Measurements from ENCODE around the gene KIT.

Gene KIT

DNA sequence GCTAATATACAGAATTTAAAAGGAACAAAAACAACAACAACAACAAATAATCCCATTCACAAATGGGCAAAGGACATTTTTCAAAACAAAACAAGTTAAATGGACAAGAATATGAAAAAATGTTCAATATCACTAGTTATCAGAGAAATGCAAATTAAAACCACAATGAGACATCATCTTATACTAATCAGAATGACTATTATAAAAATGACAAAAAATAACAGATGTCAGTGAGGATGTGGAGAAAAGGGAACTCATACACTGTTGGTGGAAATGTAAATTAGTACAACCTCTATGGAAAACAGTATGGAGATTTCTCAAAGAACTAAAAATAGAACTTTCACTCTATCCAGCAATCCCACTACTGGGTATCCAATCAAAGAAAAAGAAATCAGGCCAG lies 92.6 kb downstream of the KIT start:
- no peak for DNase-seq

GRCh38 chr4:54754394-54754793 lies 96.6 kb downstream of the KIT start:
- no peak for DNase-seq

DNA sequence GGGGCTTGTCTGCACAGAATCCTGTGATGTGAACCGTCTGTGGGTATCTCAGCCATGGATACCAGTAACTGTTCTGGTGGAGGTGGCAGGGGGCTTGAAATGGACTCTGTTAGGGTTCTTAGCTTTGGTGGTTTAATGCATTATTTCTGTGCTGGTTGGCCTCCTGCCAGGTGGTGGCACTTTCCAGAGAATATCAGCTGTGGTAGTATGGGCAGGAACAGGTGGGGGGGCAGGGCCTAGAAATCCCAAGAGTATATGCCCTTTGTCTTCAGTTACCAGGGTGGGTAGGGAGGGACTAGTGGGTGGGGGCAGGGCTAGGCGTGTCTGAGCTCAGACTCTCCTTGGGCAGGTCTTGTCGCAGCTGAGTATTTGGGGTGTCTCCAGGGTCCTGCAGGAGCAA lies 106.7 kb downstream of the KIT start:
- no peak for DNase-seq

- no peak for DNase-seq
Observed at GRCh38 chr4:54767376-54767775, 109.6 kb downstream of the KIT start.

- no peak for DNase-seq
Observed at GRCh38 chr4:54773022-54773421, 115.3 kb downstream of the KIT start.

DNA sequence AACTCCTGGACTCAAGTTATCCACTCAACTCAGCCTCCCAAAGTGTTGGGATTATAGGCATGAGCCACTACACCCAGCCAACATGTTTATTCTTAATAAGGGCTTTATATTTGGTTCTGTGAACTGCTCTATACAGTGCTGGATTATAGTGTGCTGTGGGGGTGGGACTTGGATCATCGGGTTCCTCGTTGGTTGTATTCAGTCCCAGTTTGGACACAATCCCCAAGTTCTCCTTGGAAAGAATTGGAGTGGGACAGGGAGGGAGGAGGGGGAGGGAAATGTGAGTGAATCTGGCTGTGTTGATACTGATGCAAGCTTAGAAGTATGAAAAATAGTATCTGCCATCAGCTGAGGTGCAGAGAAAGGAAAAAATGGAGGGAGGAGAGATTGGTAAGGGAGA lies 121.3 kb downstream of the KIT start:
- DNase-seq, result no peak

GRCh38 chr4:54779476-54780148 lies 121.9 kb downstream of the KIT start:
- DNase-seq, result no peak

- DNase-seq, result no peak
Observed at GRCh38 chr4:54780149-54780495, 122.4 kb downstream of the KIT start.

GRCh38 chr4:54781756-54782155 lies 124.0 kb downstream of the KIT start:
- no peak for DNase-seq

- DNase-seq, result no peak
Observed at GRCh38 chr4:54783402-54784110, 125.8 kb downstream of the KIT start.

DNA sequence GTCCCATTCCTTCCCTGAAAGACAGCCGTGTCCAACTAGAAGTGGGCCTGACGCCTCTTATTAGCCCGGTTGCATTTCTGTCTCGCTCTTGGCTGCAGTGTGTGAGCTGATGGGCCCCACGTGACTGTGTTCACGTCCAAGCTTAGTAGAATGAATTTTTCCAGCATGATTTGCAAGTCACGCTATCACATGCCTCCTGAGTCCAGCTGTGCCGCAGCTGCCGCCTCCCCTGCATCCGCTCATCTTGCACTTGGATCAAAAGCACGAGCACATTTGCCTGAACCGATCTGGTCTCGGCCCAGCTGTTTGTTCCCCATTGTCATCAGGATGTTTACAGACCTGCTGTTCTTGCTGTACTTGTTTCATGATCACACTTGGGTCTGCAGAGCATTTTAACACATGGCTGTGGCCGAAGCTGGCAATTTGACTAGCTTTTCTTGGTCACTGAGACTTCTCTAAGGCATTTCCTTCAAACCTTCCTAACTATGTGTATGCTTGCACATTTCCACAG lies 126.5 kb downstream of the KIT start:
- no peak for DNase-seq

All from activated CD4-positive, alpha-beta T cell treated with anti-CD3 and anti-CD28 coated beads for 48 hours (primary cell).